Spleen (tissue), 11 donors: ENCODE data around the gene ZDHHC14. TPM values are rescaled to one million over a fixed set of nuclear protein-coding genes. Genes with fewer than 3 reads are reported as not detected.

Experiments used
- DNase-seq: peaks from one replicate; pipeline ENCODE4 v3.0.0-alpha.2; 2020
- H3K27ac ChIP-seq, 8 donors: fragments of 200-600 bp; sonication (generic) in 7 of 8; 1 replicate in 4 of 8; 2 replicates in 4 of 8; pipeline versions ENCODE4 v1.5.0 to v1.8.0; 2016 to 2021; ENCODE audit warnings: inconsistent platforms in 4 of 8, mild to moderate bottlenecking in 4 of 8, moderate library complexity in 1 of 8
- H3K27me3 ChIP-seq, 7 donors: fragments of 200-600 bp; sonication (generic) in 6 of 7; replicated peaks in 1 of 7; 1 replicate in 4 of 7; 2 replicates in 3 of 7; pipeline versions ENCODE4 v1.5.0 to v1.8.0; 2016 to 2021; ENCODE audit warnings: inconsistent platforms in 3 of 7, mild to moderate bottlenecking in 1 of 7
- H3K36me3 ChIP-seq, 6 donors: fragments of 200-600 bp; sonication (generic) in 5 of 6; 1 replicate in 4 of 6; 2 replicates in 2 of 6; pipeline versions ENCODE4 v1.5.0 to v1.8.0; 2016 to 2021; ENCODE audit warnings: inconsistent platforms in 2 of 6
- H3K4me1 ChIP-seq, 6 donors: fragments of 200-600 bp; sonication (generic) in 5 of 6; 1 replicate in 3 of 6; 2 replicates in 3 of 6; pipeline versions ENCODE4 v1.5.0 to v1.8.0; 2016 to 2021; ENCODE audit warnings: inconsistent platforms in 3 of 6
- H3K4me3 ChIP-seq, 8 donors: fragments of 200-600 bp; sonication (generic) in 7 of 8; 1 replicate in 4 of 8; 2 replicates in 4 of 8; pipeline versions ENCODE4 v1.5.0 to v1.8.0; 2016 to 2021; ENCODE audit warnings: inconsistent platforms in 4 of 8, mild to moderate bottlenecking in 4 of 8, moderate library complexity in 2 of 8
- H3K9me3 ChIP-seq, 8 donors: fragments of 200-600 bp; sonication (generic) in 7 of 8; 1 replicate in 4 of 8; 2 replicates in 4 of 8; pipeline versions ENCODE4 v1.5.0 to v1.8.0; 2016 to 2021; ENCODE audit warnings: inconsistent platforms in 4 of 8
- POLR2A ChIP-seq, 3 donors: fragments of 450-650 bp; IDR thresholded peaks; one replicate each; pipeline ENCODE4 v1.5.1; 2017; ENCODE audit warnings: antibody characterized with exemption in 3 of 3, mild to moderate bottlenecking in 1 of 3
- POLR2AphosphoS5 ChIP-seq, 3 donors: sonication (generic); formaldehyde crosslinking; IDR thresholded peaks; one replicate each; pipeline ENCODE4 v1.5.1; 2017; ENCODE audit warnings: antibody characterized with exemption in 3 of 3
- WGBS, 5 donors: extraction: QIAGEN DNeasy Blood & Tissue Kit in 3 of 5; methylation state at CpG; one replicate each; pipeline versions ENCODE4 v1.1.5 to v1.1.7; 2013 to 2018; 5-methylcytosine and 5-hydroxymethylcytosine counted together
- intact Hi-C: fragments of 100-400 bp; cut with DNase I; formaldehyde crosslinking; loops from one replicate; pipeline ENCODE4 v1.15.0; 2023; ENCODE audit warnings: low total_unique reads
- polyA plus RNA-seq, 3 donors: library from polyadenylated mRNA; stranded (reverse); fragments of 200-250 nt; gene quantifications; one replicate each; pipeline ENCODE4 v1.2.1, GENCODE V29; 2013
- total RNA-seq, 7 donors: library from RNA; depleted of rRNA in 3 of 7; stranded (reverse); fragments of >200 nt in 3 of 7; fragmentation: NEBNext Ultra II Directional in 4 of 7; extraction: Animal tissue kit (Norgen Biotek cat#: 25700) in 4 of 7; gene quantifications; one replicate each; pipeline versions ENCODE4 v1.1.0 to v1.2.1, GENCODE V29; 2016 to 2021
- TF ChIP-seq, protein P1 (sequence below), 11 experiments: fragments of 200-600 bp in 7 of 11; fragments of 450-650 bp in 4 of 11; sonication (generic) in 4 of 11; IDR thresholded peaks in 8 of 11; conservative IDR thresholded peaks in 3 of 11; 1 replicate in 7 of 11; 2 replicates in 4 of 11; pipeline versions ENCODE4 v1.4.0 to v1.8.0; 2016 to 2021; ENCODE audit warnings: antibody characterized with exemption in 11 of 11, inconsistent platforms in 4 of 11, mild to moderate bottlenecking in 1 of 11
- donor health status: healthy with polysubstance abuse.
- donor health status: DM: no; HTN: no; CAD: no; lungs with moderate emphysema.
- donor health status: DM: no; HTN: no; CAD: no.
- donor health status: Bipolar disorder and iron deficiency.
- donor health status: healthy.
- donor health status: DM: no; HTN: no; CAD: no.
- donor health status: DM: yes; HTN: yes; CAD: no.

ZDHHC14 gene
- total and polyA plus RNA-seq, 10 donors, result 7.8 to 18.2 (median 11.7) TPM

DNA sequence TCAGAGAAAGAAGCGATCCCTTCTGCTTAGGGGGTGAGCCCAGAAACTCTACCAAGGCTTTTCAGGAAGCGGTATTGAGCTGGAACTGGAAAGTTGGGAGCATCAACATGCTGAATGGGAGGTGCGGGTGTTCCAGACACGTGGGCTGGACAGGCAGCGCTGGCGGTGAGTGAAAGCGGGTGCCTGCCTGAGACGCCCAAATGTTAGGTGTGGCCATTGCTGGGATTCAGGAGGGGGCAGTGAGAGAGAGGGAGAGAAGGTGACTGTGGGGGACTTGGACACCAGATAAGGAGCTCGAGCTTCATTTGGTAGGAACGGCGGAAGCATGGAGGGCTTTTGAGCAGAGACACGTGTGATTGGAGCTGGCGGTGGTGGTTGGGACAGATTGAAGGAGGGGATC is 157.7 kb downstream of the ZDHHC14 start:
- TF ChIP-seq POLR2AphosphoS5 (IDR thresholded peaks at IDR 0.05), result no peak
- TF ChIP-seq, protein P1, sequence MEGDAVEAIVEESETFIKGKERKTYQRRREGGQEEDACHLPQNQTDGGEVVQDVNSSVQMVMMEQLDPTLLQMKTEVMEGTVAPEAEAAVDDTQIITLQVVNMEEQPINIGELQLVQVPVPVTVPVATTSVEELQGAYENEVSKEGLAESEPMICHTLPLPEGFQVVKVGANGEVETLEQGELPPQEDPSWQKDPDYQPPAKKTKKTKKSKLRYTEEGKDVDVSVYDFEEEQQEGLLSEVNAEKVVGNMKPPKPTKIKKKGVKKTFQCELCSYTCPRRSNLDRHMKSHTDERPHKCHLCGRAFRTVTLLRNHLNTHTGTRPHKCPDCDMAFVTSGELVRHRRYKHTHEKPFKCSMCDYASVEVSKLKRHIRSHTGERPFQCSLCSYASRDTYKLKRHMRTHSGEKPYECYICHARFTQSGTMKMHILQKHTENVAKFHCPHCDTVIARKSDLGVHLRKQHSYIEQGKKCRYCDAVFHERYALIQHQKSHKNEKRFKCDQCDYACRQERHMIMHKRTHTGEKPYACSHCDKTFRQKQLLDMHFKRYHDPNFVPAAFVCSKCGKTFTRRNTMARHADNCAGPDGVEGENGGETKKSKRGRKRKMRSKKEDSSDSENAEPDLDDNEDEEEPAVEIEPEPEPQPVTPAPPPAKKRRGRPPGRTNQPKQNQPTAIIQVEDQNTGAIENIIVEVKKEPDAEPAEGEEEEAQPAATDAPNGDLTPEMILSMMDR (IDR thresholded peaks at IDR 0.05 in 8 of 11, conservative IDR thresholded peaks at IDR 0.05 in 3 of 11), result no peak
- TF ChIP-seq POLR2A (IDR thresholded peaks at IDR 0.05), result no peak
- intact Hi-C loops, result no loop called here
- 89 to 97% (median 90%) methylated on average over 13 of the region's 13 CpGs for WGBS, 5 donors
- H3K9me3 ChIP-seq, result no peaks in the 10 kb centered on the region
- peak overlapping the region in 6 of 8 donors; percentile 3 to 75 (median 48) for H3K27ac ChIP-seq
- H3K27me3 ChIP-seq, result no peaks in the 10 kb centered on the region
- no peak for DNase-seq
- peaks cover 0 to 14% (median 0%) of the 10 kb centered on the region in 6 donors for H3K36me3 ChIP-seq
- no peak overlapping the region for H3K4me3 ChIP-seq
- peaks cover 31 to 67% (median 53%) of the 10 kb centered on the region in 6 donors for H3K4me1 ChIP-seq

DNA sequence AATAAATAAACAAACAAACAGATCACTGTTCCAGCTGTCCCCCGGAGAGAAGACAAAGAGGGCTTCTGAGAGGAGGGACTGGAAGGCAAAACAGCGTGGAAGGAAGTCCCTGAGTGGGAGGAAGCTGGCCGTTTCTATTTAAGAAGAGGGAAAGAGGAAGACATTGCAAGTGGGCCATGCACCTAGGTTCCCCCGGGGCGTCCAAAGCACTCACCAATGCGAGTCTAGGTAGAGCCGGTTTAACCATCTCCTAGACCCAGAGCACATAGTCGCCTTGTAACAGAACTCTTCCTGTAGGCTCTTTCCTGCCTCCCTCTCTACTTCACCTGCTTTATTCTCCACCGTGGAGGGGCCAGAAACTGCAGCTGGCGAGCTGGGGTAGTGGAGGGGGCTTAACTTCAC is 158.4 kb downstream of the ZDHHC14 start:
- H3K9me3 ChIP-seq, result no peaks in the 10 kb centered on the region
- intact Hi-C loops, result no loop called here
- WGBS, 5 donors, result 30 to 42% (median 39%) methylated on average over 10 of the region's 10 CpGs
- H3K4me3 ChIP-seq, result no peak overlapping the region
- H3K27ac ChIP-seq, result peak overlapping the region in 5 of 8 donors; percentile 3 to 75 (median 49)
- peaks cover 0 to 21% (median 0%) of the 10 kb centered on the region in 6 donors for H3K36me3 ChIP-seq
- DNase-seq, result no peak
- H3K27me3 ChIP-seq, result no peaks in the 10 kb centered on the region
- TF ChIP-seq POLR2AphosphoS5 (IDR thresholded peaks at IDR 0.05), result no peak
- TF ChIP-seq POLR2A (IDR thresholded peaks at IDR 0.05), result no peak
- TF ChIP-seq, protein P1 (IDR thresholded peaks at IDR 0.05 in 8 of 11, conservative IDR thresholded peaks at IDR 0.05 in 3 of 11), result no peak
- H3K4me1 ChIP-seq, result peaks cover 31 to 61% (median 51%) of the 10 kb centered on the region in 6 donors

DNA sequence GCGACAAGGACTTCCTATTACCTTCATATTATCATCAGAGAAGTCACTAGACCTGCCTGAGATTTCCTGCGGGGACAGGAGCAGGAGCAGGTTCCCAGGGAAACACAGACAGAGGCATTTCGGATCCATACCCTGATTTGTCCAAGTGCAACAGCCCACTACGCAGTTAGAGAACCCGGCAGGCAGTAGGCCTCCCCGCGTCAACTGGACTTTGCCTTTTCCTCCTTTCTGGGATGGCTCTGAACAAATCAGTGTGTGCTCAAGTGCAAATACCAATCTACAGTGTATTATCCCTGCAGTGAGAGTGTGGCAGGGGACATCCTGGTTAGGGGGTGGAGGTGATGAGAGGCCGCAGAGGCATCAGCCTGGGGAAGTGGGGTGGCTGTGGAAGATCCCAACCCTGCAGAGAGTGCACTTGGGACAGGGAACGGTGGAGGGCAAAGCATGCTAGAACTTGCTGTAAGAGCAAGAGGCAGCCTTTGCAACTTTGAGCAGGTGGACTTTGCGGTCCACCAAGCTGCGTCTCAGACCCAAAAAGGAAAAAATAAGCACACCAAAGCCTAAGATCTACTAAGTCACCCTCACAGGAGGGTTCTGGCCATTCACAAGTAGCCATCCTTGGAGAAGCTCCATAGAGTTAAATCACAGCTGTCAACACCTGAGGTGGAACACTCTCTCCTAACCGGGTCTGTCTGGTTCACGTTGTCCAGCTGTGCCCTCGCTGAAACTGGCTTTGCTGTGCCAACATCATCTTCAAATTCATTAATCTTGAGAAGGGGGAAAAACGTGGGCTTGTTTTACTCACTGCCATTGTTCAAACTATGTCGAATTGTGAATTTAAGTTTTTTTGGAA is 159.1 kb downstream of the ZDHHC14 start:
- WGBS, 5 donors, result 91 to 97% (median 96%) methylated on average over 16 of the region's 16 CpGs
- Histone ChIP-seq H3K9me3 (no peaks in the 10 kb centered on the region), H3K4me1 (peaks cover 26 to 54% (median 46%) of the 10 kb centered on the region in 6 donors), H3K4me3 (no peak overlapping the region), H3K27ac (peak overlapping the region in 5 of 8 donors; percentile 3 to 75 (median 49)), H3K36me3 (peaks cover 0 to 23% (median 0%) of the 10 kb centered on the region in 6 donors), H3K27me3 (no peaks in the 10 kb centered on the region)
- TF ChIP-seq POLR2A (IDR thresholded peaks at IDR 0.05), result no peak
- TF ChIP-seq, protein P1 (IDR thresholded peaks at IDR 0.05 in 8 of 11, conservative IDR thresholded peaks at IDR 0.05 in 3 of 11), result no peak
- no peak for TF ChIP-seq POLR2AphosphoS5 (IDR thresholded peaks at IDR 0.05)
- intact Hi-C loops, result no loop called here
- DNase-seq, result no peak
